GM21528 (cell line): ENCODE results near the gene TMEM41B.
"Not testable (repeated sequence)": the region's sequence is repeated elsewhere in the genome, so short reads cannot be mapped to it uniquely, and the experiment has no call there.

Experiments used
- ATAC-seq: cut with Tn5 transposase; IDR thresholded peaks from one replicate; pipeline ENCODE4 v1.9.1; 2021; ENCODE audit warnings: mild to moderate bottlenecking, moderate library complexity; ENCODE audit not compliant: unreplicated experiment, low FRiP score

Gene TMEM41B

GRCh38 chr11:9264316-9265210, 49.8 kb downstream of the TMEM41B start:
- peak; percentile 31 for ATAC-seq

GRCh38 chr11:9263840-9264315, 50.5 kb downstream of the TMEM41B start:
- ATAC-seq, result peak; percentile 66

GRCh38 chr11:9260838-9261146, 53.6 kb downstream of the TMEM41B start:
- ATAC-seq, result not testable (repeated sequence)

GRCh38 chr11:9259981-9260837, 54.2 kb downstream of the TMEM41B start:
- ATAC-seq, result no peak

GRCh38 chr11:9258279-9258678, 56.1 kb downstream of the TMEM41B start:
- ATAC-seq, result not testable (repeated sequence)

GRCh38 chr11:9254416-9254815, 60.0 kb downstream of the TMEM41B start:
- ATAC-seq, result no peak

- ATAC-seq, result no peak
These were observed 61.3 kb downstream of the TMEM41B start for GRCh38 chr11:9253086-9253485.

- ATAC-seq, result no peak
These were observed 63.1 kb downstream of the TMEM41B start for GRCh38 chr11:9251311-9251710.

- ATAC-seq, result peak; percentile 78
These were observed 64.2 kb downstream of the TMEM41B start for GRCh38 chr11:9250139-9250582.

- ATAC-seq, result no peak
These were observed 65.1 kb downstream of the TMEM41B start for GRCh38 chr11:9249252-9249651.

- no peak for ATAC-seq
These were observed 66.5 kb downstream of the TMEM41B start for GRCh38 chr11:9247863-9248262.

- ATAC-seq, result not testable (repeated sequence)
These were observed 78.2 kb downstream of the TMEM41B start for GRCh38 chr11:9236242-9236641.

- no peak for ATAC-seq
These were observed 81.9 kb downstream of the TMEM41B start for GRCh38 chr11:9232482-9232881.

- ATAC-seq, result no peak
These were observed 82.6 kb downstream of the TMEM41B start for GRCh38 chr11:9231848-9232177.
